ENCODE data around the gene AKT3. TPM values are rescaled to one million over a fixed set of nuclear protein-coding genes. Genes with fewer than 3 reads are reported as not detected.
A peak's percentile ranks its signal among the peaks of the same experiment; 100 is the strongest.

The AKT3 gene
- total RNA-seq, 3 donors from 2014 or later (not counting 1 experiment from before 2014, with no cell fraction given) = 135 to 157 (median 136) TPM

DNA sequence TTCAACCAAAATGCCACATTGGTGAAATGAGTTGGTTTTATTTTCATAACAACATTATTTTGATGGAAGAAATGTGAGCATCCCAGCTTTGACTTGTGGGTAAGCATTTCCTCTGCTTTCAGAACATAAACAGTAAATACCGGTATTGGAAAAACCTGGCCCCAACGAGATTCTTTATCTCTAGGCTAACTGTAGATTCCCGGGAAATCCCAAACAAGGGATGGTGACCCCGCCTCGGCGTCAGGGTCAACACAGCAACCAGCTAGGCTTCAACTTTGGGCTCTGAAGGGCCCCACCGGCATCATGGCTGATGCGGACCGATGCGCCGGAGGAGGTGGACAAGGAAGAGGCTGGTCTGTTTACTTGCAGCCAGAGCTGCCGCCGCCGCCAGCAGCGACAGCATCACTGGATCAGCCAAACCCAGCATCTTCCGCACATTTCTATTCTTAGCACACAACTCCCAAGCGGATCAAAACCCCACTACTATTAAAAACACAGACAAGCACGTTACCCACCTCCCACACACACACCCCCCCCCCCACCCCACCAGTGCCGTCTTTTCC lies 1.1 kb downstream of the AKT3 start:
- Mint-ChIP-seq H3K36me3 (no peaks in the 10 kb centered on the region), H3K9me3 (no peaks in the 10 kb centered on the region), H3K27me3 (ENCODE audit: low read depth in 2 of 2) (no peaks in the 10 kb centered on the region), H3K27ac (peak overlapping the region; percentile 97 to 99), H3K4me1 (peaks cover 26 to 30% of the 10 kb centered on the region in 2 donors), H3K4me3 (peak overlapping the region; percentile 99)
- Histone ChIP-seq H3K9me3 (ENCODE audit: control insufficient read depth, insufficient read depth, low read length) (no peaks in the 10 kb centered on the region), H3K36me3 (ENCODE audit: control insufficient read depth, insufficient read depth, low read length) (no peaks in the 10 kb centered on the region), H3K4me1 (ENCODE audit: control insufficient read depth, insufficient read depth, low read length) (peaks cover 10% of the 10 kb centered on the region), H3K27me3 (ENCODE audit: control insufficient read depth, insufficient read depth, low read length) (no peaks in the 10 kb centered on the region), H3K27ac (ENCODE audit: low read length) (peak overlapping the region; percentile 89), H3K4me3 (ENCODE audit: low read length) (peak overlapping the region; percentile 85)
- ATAC-seq (peak; percentile 23 to 46 (median 28)), DNase-seq (peak; percentile 57 to 74)
- WGBS (ENCODE audit: insufficient coverage) = under 1% methylated on average over 18 of the region's 19 CpGs
- TF ChIP-seq, protein P1, sequence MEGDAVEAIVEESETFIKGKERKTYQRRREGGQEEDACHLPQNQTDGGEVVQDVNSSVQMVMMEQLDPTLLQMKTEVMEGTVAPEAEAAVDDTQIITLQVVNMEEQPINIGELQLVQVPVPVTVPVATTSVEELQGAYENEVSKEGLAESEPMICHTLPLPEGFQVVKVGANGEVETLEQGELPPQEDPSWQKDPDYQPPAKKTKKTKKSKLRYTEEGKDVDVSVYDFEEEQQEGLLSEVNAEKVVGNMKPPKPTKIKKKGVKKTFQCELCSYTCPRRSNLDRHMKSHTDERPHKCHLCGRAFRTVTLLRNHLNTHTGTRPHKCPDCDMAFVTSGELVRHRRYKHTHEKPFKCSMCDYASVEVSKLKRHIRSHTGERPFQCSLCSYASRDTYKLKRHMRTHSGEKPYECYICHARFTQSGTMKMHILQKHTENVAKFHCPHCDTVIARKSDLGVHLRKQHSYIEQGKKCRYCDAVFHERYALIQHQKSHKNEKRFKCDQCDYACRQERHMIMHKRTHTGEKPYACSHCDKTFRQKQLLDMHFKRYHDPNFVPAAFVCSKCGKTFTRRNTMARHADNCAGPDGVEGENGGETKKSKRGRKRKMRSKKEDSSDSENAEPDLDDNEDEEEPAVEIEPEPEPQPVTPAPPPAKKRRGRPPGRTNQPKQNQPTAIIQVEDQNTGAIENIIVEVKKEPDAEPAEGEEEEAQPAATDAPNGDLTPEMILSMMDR (IDR thresholded peaks at IDR 0.05) = no peak
- intact Hi-C loops (cut with micrococcal nuclease) = loop anchor here (5.0 kb wide), 3 partner anchors 57 to 473 kb away; no protein-coding TSS in a partner anchor

DNA sequence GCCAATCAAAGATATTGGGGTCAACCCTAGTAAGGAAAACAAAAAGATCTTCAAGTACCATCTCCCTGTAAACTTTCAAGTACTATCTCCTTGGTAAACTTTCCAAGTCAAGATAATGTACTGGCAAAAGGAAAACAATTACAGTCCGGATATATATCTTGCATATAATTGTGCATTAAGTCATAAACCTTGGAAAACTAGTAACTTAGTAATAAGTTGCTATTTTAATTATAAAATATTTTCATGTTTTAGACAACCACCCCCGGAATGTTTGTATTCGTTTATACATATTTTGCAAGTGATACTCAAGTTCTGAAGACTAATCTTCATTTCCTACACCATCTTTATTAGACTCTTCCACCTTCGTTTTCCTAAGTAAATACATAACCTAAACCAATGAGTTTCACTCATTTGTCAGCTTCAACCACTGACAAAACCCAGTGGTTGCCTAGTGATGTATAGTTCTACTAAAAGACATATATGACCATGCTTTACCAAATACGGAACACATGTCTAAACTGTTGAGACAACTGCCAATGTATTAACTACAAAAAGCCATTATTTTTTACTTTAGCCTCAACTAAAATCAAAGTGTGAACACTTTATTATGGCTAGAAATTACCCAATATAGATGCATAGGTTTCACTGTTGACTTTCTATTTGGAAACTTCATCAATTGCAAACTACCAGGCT lies 1.7 kb downstream of the AKT3 start:
- intact Hi-C loops (cut with micrococcal nuclease) = loop anchor here (5.0 kb wide), 3 partner anchors 56 to 474 kb away; no protein-coding TSS in a partner anchor

DNA sequence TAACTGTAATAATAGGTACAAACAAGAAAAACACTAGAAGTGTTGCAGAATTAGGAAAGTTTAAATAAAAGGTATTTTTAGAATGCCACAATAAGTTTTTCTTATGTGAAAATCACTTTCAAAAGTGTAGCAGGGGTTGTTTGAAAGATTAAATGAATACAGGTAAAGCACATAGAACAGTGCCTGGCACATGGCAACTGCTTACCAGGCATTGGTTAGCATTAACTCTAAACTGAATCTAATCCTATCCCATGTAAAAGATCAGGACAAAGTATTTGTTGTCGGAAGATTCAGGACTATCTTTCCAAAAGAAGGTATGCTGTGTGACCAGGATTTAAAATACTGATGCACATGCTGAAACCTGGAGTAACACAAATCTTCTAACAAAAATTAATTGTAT lies 3.3 kb downstream of the AKT3 start:
- H3K36me3 Mint-ChIP-seq = no peaks in the 10 kb centered on the region

More for the DNA sequence above, 1.7 kb downstream of the AKT3 start:
- H3K27me3 Mint-ChIP-seq (ENCODE audit: low read depth in 2 of 2) = no peaks in the 10 kb centered on the region
- 17% methylated on average over 1 of the region's 5 CpGs for WGBS (ENCODE audit: insufficient coverage)
- Histone ChIP-seq H3K9me3 (ENCODE audit: control insufficient read depth, insufficient read depth, low read length) (no peaks in the 10 kb centered on the region), H3K4me3 (ENCODE audit: low read length) (peak overlapping the region; percentile 85), H3K4me1 (ENCODE audit: control insufficient read depth, insufficient read depth, low read length) (peaks cover 10% of the 10 kb centered on the region), H3K27ac (ENCODE audit: low read length) (peak overlapping the region; percentile 89), H3K36me3 (ENCODE audit: control insufficient read depth, insufficient read depth, low read length) (no peaks in the 10 kb centered on the region), H3K27me3 (ENCODE audit: control insufficient read depth, insufficient read depth, low read length) (no peaks in the 10 kb centered on the region)
- H3K4me3 Mint-ChIP-seq = peak overlapping the region; percentile 99
- TF ChIP-seq, protein P1 (IDR thresholded peaks at IDR 0.05) = no peak
- DNase-seq = peak in 1 of 2 donors; percentile 31
- ATAC-seq = no peak
- H3K27ac Mint-ChIP-seq = peak overlapping the region; percentile 97 to 99
- H3K4me1 Mint-ChIP-seq = peaks cover 27 to 33% of the 10 kb centered on the region in 2 donors
- H3K9me3 Mint-ChIP-seq = no peaks in the 10 kb centered on the region
- no peaks in the 10 kb centered on the region for H3K36me3 Mint-ChIP-seq

More for the DNA sequence above, 3.3 kb downstream of the AKT3 start:
- no peaks in the 10 kb centered on the region for H3K27me3 ChIP-seq (ENCODE audit: control insufficient read depth, insufficient read depth, low read length)
- no peaks in the 10 kb centered on the region for H3K27me3 Mint-ChIP-seq (ENCODE audit: low read depth in 2 of 2)
- DNase-seq (peak in 1 of 2 donors; percentile 15), ATAC-seq (no peak)
- H3K27ac ChIP-seq (ENCODE audit: low read length) = no peak overlapping the region
- no CpG with 5 or more reads among the region's 1 CpG for WGBS (ENCODE audit: insufficient coverage)
- no peak overlapping the region for H3K4me3 ChIP-seq (ENCODE audit: low read length)
- H3K4me1 ChIP-seq (ENCODE audit: control insufficient read depth, insufficient read depth, low read length) = peaks cover 12% of the 10 kb centered on the region
- H3K9me3 ChIP-seq (ENCODE audit: control insufficient read depth, insufficient read depth, low read length) = no peaks in the 10 kb centered on the region
- H3K36me3 ChIP-seq (ENCODE audit: control insufficient read depth, insufficient read depth, low read length) = no peaks in the 10 kb centered on the region
- intact Hi-C loops (cut with micrococcal nuclease) = loop anchor here (5.0 kb wide), 3 partner anchors 54 to 476 kb away; no protein-coding TSS in a partner anchor
- H3K27ac Mint-ChIP-seq = peak overlapping the region; percentile 57 to 80
- TF ChIP-seq, protein P1 (IDR thresholded peaks at IDR 0.05) = no peak
- peaks cover 38 to 41% of the 10 kb centered on the region in 2 donors for H3K4me1 Mint-ChIP-seq
- H3K4me3 Mint-ChIP-seq = peak overlapping the region; percentile 29
- no peaks in the 10 kb centered on the region for H3K9me3 Mint-ChIP-seq
